ENCODE results near the gene PLSCR2.

PLSCR2 gene

DNA sequence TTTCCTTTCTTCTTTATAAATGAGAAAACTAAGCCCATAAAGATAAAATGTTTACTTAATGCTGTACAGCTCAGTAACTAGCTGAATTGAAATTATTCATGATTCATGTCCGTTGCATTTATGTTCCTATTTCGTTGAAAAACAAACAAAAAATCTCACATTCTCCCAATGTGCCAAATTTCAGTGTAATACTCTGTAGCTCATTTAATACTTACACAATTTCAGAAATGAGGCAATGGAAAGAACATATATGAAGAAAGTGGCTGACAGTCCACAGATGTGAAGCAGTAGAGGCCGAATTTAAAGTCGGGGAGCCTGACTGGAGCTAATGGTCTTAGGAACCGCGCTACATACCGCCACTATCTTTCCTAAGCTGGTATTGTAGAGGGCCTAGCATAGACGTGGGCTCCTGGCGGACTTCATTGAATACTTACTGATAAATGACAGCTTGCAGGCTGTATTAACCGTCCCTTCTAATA, 651 bp downstream of the PLSCR2 start:
- TF ChIP-seq ELF4 (IDR thresholded peaks at IDR 0.05) (no peak), FOXM1 (IDR thresholded peaks at IDR 0.05; ENCODE audit: borderline replicate concordance) (no peak), HDGF (IDR thresholded peaks at IDR 0.05; ENCODE audit: borderline replicate concordance) (no peak), LEF1 (IDR thresholded peaks at IDR 0.05; ENCODE audit: borderline replicate concordance) (no peak), FOXA1 (IDR thresholded peaks at IDR 0.05) (no peak), SP1 (IDR thresholded peaks at IDR 0.05) (no peak), CTBP1 (IDR thresholded peaks at IDR 0.05; ENCODE audit: borderline replicate concordance) (no peak), TARDBP (IDR thresholded peaks at IDR 0.05) (no peak), ZNF384 (IDR thresholded peaks at IDR 0.05) (no peak), ARNT (IDR thresholded peaks at IDR 0.05) (no peak), L3MBTL2 (conservative IDR thresholded peaks at IDR 0.05) (no peak)
- ChIA-PET POLR2A (interaction anchor here (1.1 kb wide), 1 partner anchor 75 kb away, joined by 4 read pairs; no protein-coding TSS in a partner anchor), CTCF (no interaction called here)
- DNase-seq (ENCODE audit: extremely low spot score): no peak

GRCh38 chr3:146468234-146468633, 1.1 kb downstream of the PLSCR2 start:
- DNase-seq (ENCODE audit: extremely low spot score): no peak
- TF ChIP-seq FOXA1 (IDR thresholded peaks at IDR 0.05) (no peak), FOXM1 (IDR thresholded peaks at IDR 0.05; ENCODE audit: borderline replicate concordance) (no peak), SP1 (IDR thresholded peaks at IDR 0.05) (no peak), L3MBTL2 (conservative IDR thresholded peaks at IDR 0.05) (no peak), LEF1 (IDR thresholded peaks at IDR 0.05; ENCODE audit: borderline replicate concordance) (no peak), ARNT (IDR thresholded peaks at IDR 0.05) (no peak), HDGF (IDR thresholded peaks at IDR 0.05; ENCODE audit: borderline replicate concordance) (no peak), ELF4 (IDR thresholded peaks at IDR 0.05) (no peak), ZNF384 (IDR thresholded peaks at IDR 0.05) (no peak), CTBP1 (IDR thresholded peaks at IDR 0.05; ENCODE audit: borderline replicate concordance) (no peak), FOXK2 (IDR thresholded peaks at IDR 0.05) (no peak)
- ChIA-PET CTCF (no interaction called here), POLR2A (interaction anchor here (1.1 kb wide), 1 partner anchor 75 kb away, joined by 4 read pairs; no protein-coding TSS in a partner anchor)

DNA sequence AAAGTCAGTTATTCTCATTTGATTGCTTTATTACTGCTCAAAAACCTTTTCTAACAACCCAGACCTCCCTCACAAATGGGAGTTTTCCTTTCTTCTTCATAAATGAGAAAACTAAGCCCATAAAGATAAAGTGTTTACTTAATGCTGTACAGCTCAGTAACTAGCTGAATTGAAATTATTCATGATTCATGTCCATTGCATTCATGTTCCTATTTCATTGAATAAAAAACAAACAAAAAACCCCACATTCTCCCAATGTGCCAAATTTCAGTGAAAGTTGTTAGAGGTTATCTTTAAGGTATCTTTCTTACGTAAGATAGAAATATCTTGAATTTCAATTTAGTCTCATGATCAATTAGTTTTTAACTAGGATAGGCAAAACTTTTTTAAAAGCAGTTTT, 2.8 kb downstream of the PLSCR2 start:
- ChIA-PET POLR2A (no interaction called here), CTCF (no interaction called here)
- no peak for TF ChIP-seq FOXM1 (IDR thresholded peaks at IDR 0.05; ENCODE audit: borderline replicate concordance)
- no peak for TF ChIP-seq BHLHE40 (IDR thresholded peaks at IDR 0.05; ENCODE audit: borderline replicate concordance)
- no peak for TF ChIP-seq CTBP1 (IDR thresholded peaks at IDR 0.05; ENCODE audit: borderline replicate concordance)
- no peak for TF ChIP-seq SP1 (IDR thresholded peaks at IDR 0.05)
- TF ChIP-seq PKNOX1 (IDR thresholded peaks at IDR 0.05): no peak
- no peak for TF ChIP-seq ELF4 (IDR thresholded peaks at IDR 0.05)
- no peak for TF ChIP-seq ZNF384 (IDR thresholded peaks at IDR 0.05)
- no peak for TF ChIP-seq HDGF (IDR thresholded peaks at IDR 0.05; ENCODE audit: borderline replicate concordance)
- TF ChIP-seq L3MBTL2 (conservative IDR thresholded peaks at IDR 0.05): no peak
- no peak for TF ChIP-seq LEF1 (IDR thresholded peaks at IDR 0.05; ENCODE audit: borderline replicate concordance)
- TF ChIP-seq SUZ12 (IDR thresholded peaks at IDR 0.05): no peak
- TF ChIP-seq FOXA1 (IDR thresholded peaks at IDR 0.05): no peak
- TF ChIP-seq NFRKB (IDR thresholded peaks at IDR 0.05): no peak
- TF ChIP-seq FOXK2 (IDR thresholded peaks at IDR 0.05): no peak
- TF ChIP-seq TARDBP (IDR thresholded peaks at IDR 0.05): no peak
- TF ChIP-seq ARNT (IDR thresholded peaks at IDR 0.05): no peak
- no peak for DNase-seq (ENCODE audit: extremely low spot score)

GRCh38 chr3:146465693-146466465, 3.5 kb downstream of the PLSCR2 start:
- ChIA-PET CTCF (no interaction called here), POLR2A (no interaction called here)
- DNase-seq (ENCODE audit: extremely low spot score): no peak

GRCh38 chr3:146464783-146465182, 4.6 kb downstream of the PLSCR2 start:
- CTCF ChIA-PET: no interaction called here
- POLR2A ChIA-PET: no interaction called here
- DNase-seq (ENCODE audit: extremely low spot score): no peak
- no peak for TF ChIP-seq FOXM1 (IDR thresholded peaks at IDR 0.05; ENCODE audit: borderline replicate concordance)
- no peak for TF ChIP-seq LEF1 (IDR thresholded peaks at IDR 0.05; ENCODE audit: borderline replicate concordance)
- TF ChIP-seq SP1 (IDR thresholded peaks at IDR 0.05): no peak
- TF ChIP-seq ELF4 (IDR thresholded peaks at IDR 0.05): no peak
- no peak for TF ChIP-seq ZNF384 (IDR thresholded peaks at IDR 0.05)
- TF ChIP-seq PKNOX1 (IDR thresholded peaks at IDR 0.05): no peak
- no peak for TF ChIP-seq ARNT (IDR thresholded peaks at IDR 0.05)
- TF ChIP-seq BHLHE40 (IDR thresholded peaks at IDR 0.05; ENCODE audit: borderline replicate concordance): no peak
- no peak for TF ChIP-seq SUZ12 (IDR thresholded peaks at IDR 0.05)
- TF ChIP-seq CTBP1 (IDR thresholded peaks at IDR 0.05; ENCODE audit: borderline replicate concordance): no peak
- TF ChIP-seq FOXK2 (IDR thresholded peaks at IDR 0.05): no peak
- TF ChIP-seq NFRKB (IDR thresholded peaks at IDR 0.05): no peak
- TF ChIP-seq TARDBP (IDR thresholded peaks at IDR 0.05): no peak
- TF ChIP-seq L3MBTL2 (conservative IDR thresholded peaks at IDR 0.05): no peak
- no peak for TF ChIP-seq FOXA1 (IDR thresholded peaks at IDR 0.05)

More at GRCh38 chr3:146465693-146466465, 3.5 kb downstream of the PLSCR2 start:
- TF ChIP-seq SUZ12 (IDR thresholded peaks at IDR 0.05) (no peak), BHLHE40 (IDR thresholded peaks at IDR 0.05; ENCODE audit: borderline replicate concordance) (no peak), L3MBTL2 (conservative IDR thresholded peaks at IDR 0.05) (no peak), PKNOX1 (IDR thresholded peaks at IDR 0.05) (no peak), FOXK2 (IDR thresholded peaks at IDR 0.05) (no peak), ARNT (IDR thresholded peaks at IDR 0.05) (no peak), CTBP1 (IDR thresholded peaks at IDR 0.05; ENCODE audit: borderline replicate concordance) (no peak), FOXA1 (IDR thresholded peaks at IDR 0.05) (no peak), HDGF (IDR thresholded peaks at IDR 0.05; ENCODE audit: borderline replicate concordance) (no peak), NFRKB (IDR thresholded peaks at IDR 0.05) (no peak), ELF4 (IDR thresholded peaks at IDR 0.05) (no peak), TARDBP (IDR thresholded peaks at IDR 0.05) (no peak), LEF1 (IDR thresholded peaks at IDR 0.05; ENCODE audit: borderline replicate concordance) (no peak), SP1 (IDR thresholded peaks at IDR 0.05) (no peak), FOXM1 (IDR thresholded peaks at IDR 0.05; ENCODE audit: borderline replicate concordance) (no peak), ZNF384 (IDR thresholded peaks at IDR 0.05) (no peak)
